Skeletal muscle cell (primary cell): ENCODE measurements around the gene TARS2.

Experiments used
- DNase-seq: peaks from one replicate; pipeline ENCODE4 v3.0.0-alpha.2; 2010; ENCODE audit warnings: low read depth
- H3K4me3 ChIP-seq: 2 replicates; pipeline ENCODE4 v1.5.1; 2011; ENCODE audit warnings: low read depth, mild to moderate bottlenecking, control low read depth, low read length, moderate library complexity

The TARS2 gene, protein sequence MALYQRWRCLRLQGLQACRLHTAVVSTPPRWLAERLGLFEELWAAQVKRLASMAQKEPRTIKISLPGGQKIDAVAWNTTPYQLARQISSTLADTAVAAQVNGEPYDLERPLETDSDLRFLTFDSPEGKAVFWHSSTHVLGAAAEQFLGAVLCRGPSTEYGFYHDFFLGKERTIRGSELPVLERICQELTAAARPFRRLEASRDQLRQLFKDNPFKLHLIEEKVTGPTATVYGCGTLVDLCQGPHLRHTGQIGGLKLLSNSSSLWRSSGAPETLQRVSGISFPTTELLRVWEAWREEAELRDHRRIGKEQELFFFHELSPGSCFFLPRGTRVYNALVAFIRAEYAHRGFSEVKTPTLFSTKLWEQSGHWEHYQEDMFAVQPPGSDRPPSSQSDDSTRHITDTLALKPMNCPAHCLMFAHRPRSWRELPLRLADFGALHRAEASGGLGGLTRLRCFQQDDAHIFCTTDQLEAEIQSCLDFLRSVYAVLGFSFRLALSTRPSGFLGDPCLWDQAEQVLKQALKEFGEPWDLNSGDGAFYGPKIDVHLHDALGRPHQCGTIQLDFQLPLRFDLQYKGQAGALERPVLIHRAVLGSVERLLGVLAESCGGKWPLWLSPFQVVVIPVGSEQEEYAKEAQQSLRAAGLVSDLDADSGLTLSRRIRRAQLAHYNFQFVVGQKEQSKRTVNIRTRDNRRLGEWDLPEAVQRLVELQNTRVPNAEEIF

GRCh38 chr1:150486966-150487762 is at the start of gene TARS2:
TSS of gene TARS2 (plus strand) at chr1:150487419. CDS start at chr1:150487451, 32 bp downstream.
- peak within 1 kb of the TSS; percentile 94 for H3K4me3 ChIP-seq
- peak; percentile 93 for DNase-seq

GRCh38 chr1:150441121-150441520 is 46.1 kb upstream of the TARS2 start:
- no peak for DNase-seq
- H3K4me3 ChIP-seq: no peak overlapping the region

DNA sequence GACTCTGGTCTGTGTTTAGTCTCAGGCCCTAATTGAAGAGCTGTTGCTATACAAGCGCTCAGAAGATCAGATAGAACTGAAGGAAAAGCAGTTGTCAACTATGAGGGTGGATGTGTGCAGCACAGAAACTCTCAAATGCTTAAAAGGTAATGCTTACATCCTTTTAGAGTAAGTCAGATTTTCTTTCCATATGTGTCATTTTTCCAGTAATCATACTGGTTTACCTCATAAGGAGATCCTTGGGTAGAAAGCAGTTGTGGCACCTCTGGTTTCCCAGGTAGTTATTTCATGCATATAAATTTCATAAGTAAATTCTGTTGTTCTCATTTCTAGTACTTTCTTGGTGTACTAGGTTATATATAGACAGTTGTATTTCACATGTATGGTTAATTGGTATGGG is 43.0 kb upstream of the TARS2 start:
- no peak for DNase-seq
- H3K4me3 ChIP-seq: no peak overlapping the region

- H3K4me3 ChIP-seq: no peak overlapping the region
- no peak for DNase-seq
Observed at GRCh38 chr1:150456146-150456647, 31.0 kb upstream of the TARS2 start.

DNA sequence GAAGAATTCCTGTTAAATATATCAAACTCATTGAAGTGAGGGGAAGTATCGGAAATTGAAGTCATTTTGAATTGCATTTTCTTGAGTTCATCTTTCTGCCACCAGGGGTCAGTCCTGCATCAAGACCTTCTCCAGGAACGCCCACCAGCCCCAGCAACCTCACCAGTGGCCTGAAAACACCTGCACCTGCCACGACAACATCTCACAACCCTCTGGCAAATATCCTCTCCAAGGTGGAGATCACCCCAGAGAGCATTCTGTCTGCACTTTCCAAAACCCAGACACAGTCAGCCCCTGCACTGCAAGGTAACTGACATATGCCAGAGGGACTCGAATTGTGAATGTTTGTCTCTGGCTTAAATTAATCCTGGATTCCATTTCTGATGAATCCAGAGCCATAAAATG is 22.8 kb upstream of the TARS2 start:
- no peak for DNase-seq
- H3K4me3 ChIP-seq: no peak overlapping the region

DNA sequence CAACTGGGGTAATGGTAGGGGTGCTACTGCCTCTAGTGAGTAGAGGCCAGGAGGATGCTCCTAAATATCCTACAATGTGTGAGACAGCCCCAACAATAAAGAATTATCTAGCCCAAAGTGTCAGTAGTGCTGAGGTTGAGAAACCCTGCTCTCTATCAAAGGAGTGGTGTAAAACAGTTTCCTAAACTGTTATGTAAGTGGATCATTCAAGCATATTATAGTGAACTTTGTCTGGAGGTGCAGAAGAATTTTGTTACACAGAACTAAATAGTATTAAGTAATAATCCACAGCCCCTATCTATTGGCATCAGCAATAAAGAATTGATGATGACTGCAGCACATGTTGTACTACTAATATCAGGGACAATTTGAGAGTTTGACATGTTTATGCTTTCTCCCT is 20.3 kb upstream of the TARS2 start:
- DNase-seq: no peak
- H3K4me3 ChIP-seq: no peak overlapping the region

DNA sequence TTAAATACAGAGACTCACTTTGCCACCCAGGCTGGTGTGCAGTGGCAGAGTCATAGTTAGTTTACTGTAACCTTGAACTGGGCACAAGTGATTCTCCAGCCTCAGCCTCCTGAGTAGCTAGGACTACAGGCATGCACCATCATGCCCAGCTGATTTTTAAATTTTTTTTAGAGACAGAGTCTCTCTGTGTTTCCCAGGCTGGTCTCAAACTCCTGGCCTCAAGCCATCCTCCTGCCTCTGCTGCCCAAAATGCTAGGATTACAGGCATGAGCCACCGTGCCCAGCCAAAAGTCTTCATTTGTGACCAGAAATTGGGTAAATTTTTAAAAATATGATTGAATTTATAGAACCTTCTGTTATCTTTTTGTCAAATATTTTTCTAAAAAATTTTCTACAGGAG is 17.9 kb upstream of the TARS2 start:
- no peak overlapping the region for H3K4me3 ChIP-seq
- DNase-seq: no peak

- no peak for DNase-seq
- H3K4me3 ChIP-seq: no peak overlapping the region
Observed at GRCh38 chr1:150472601-150473200, 14.5 kb upstream of the TARS2 start.

GRCh38 chr1:150473659-150474058 is 13.6 kb upstream of the TARS2 start:
- DNase-seq: no peak
- H3K4me3 ChIP-seq: no peak overlapping the region

- no peak for DNase-seq
- H3K4me3 ChIP-seq: no peak overlapping the region
Observed at GRCh38 chr1:150474869-150475268, 12.3 kb upstream of the TARS2 start.

DNA sequence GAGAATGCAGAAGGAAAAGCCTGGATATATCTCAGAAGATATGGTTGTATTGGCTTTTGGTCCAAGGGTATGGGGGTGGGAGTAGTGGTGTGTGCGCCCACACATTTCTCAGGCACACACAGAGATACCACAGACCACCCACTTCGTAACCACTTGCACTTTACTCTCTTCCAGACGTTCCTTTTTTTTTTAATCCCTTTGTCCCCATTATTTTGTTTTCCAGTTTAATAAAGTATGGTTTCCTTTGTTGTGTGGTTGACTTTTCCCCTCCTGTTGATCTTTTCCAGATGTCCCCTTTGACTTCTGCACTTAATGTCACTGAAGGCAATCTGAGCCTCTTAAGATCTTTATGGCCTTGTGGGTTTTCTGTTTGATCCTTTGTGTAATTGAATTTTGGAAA is 10.5 kb upstream of the TARS2 start:
- no peak for DNase-seq
- H3K4me3 ChIP-seq: no peak overlapping the region

- no peak for DNase-seq
- no peak overlapping the region for H3K4me3 ChIP-seq
Observed at GRCh38 chr1:150477320-150477719, 9.9 kb upstream of the TARS2 start.

- H3K4me3 ChIP-seq: no peak overlapping the region
- DNase-seq: no peak
Observed at GRCh38 chr1:150477733-150478132, 9.5 kb upstream of the TARS2 start.

DNA sequence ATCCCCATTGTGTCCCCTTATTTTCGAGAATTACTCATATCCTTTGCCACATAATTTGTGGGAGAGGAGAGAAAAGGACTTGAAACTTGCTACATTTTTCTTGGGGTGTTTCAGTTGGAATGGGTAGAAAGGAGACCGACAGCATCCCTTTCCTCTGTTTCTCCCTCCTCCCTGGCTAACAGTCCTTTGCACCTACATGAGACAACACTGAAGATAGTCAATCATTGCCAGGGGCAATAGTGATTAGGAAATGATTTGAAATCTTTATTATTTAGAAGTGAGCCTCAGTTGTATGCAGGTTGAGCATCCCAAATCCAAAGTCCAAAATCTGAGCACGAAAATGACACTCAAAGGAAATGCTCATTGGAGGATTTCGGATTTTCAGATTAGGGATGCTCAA is 7.8 kb upstream of the TARS2 start:
- no peak for DNase-seq

GRCh38 chr1:150479927-150480352 is 7.3 kb upstream of the TARS2 start:
- no peak for DNase-seq
- H3K4me3 ChIP-seq: no peak overlapping the region

More for the DNA sequence above, 7.8 kb upstream of the TARS2 start:
- no peak overlapping the region for H3K4me3 ChIP-seq

DNA sequence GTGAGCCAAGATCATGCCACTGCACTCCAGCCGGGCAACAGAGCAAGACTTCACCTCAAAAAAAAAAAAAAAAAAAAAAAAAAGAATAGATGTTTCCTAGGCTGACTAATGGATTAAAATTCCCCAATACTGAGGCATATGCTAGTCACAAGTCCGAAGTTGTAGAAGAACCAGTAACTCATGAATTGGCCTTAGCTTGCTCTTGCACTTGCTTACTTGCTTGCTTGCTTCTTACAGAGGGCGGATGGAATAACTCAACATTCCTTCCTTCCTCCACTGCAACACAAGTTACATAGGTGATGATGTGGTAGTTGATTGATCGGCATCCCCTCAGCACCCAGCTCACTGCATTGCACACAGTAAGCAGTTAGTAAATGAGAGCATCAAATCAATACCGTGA is 2.8 kb upstream of the TARS2 start:
- H3K4me3 ChIP-seq: no peak overlapping the region
- DNase-seq: no peak

DNA sequence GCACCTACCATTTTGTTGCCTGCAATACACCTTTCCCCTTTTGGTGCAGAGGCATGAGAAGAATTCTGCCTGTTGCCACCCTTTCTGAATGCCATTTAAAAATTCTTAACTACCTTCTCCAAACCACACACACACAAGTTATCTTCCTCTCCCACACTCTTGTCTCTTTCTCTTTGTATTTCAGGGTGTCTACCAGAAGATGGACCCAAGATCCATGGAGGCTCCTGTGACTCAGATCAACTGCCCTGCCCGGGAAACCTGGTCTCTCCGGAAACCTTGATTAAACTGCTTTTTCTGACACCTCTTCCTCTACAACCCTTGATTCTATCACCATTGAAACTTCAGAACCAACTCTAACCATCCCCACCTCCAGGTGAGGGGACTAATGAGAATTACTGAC is 2.4 kb upstream of the TARS2 start:
- no peak overlapping the region for H3K4me3 ChIP-seq
- no peak for DNase-seq

DNA sequence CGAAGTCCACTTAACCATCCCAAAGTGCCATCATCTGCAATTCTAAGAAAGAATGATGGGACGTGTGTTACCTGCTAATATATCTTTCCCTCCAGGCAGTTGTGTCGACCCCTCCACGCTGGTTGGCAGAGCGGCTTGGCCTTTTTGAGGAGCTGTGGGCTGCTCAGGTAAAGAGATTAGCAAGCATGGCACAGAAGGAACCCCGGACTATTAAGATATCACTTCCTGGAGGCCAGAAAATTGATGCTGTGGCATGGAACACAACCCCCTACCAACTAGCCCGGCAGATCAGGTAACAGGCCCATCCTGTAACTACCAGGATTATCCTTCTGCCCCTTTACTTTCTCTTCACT is 520 bp downstream of the TARS2 start:
- no peak for DNase-seq
- peak overlapping the region; percentile 94 for H3K4me3 ChIP-seq

- H3K4me3 ChIP-seq: no peak overlapping the region
- no peak for DNase-seq
Observed at GRCh38 chr1:150493175-150493574, 6.0 kb downstream of the TARS2 start.

GRCh38 chr1:150498342-150498741 is 11.1 kb downstream of the TARS2 start:
- no peak for DNase-seq
- no peak overlapping the region for H3K4me3 ChIP-seq
